Measurements from ENCODE around the gene MAN1A1. TPM values are rescaled to one million over a fixed set of nuclear protein-coding genes. Genes with fewer than 3 reads are reported as not detected.
A peak's percentile ranks its signal among the peaks of the same experiment; 100 is the strongest.

MAN1A1 gene
- total and polyA plus RNA-seq, 2 experiments from 2014 or later = 117 to 245 TPM

DNA sequence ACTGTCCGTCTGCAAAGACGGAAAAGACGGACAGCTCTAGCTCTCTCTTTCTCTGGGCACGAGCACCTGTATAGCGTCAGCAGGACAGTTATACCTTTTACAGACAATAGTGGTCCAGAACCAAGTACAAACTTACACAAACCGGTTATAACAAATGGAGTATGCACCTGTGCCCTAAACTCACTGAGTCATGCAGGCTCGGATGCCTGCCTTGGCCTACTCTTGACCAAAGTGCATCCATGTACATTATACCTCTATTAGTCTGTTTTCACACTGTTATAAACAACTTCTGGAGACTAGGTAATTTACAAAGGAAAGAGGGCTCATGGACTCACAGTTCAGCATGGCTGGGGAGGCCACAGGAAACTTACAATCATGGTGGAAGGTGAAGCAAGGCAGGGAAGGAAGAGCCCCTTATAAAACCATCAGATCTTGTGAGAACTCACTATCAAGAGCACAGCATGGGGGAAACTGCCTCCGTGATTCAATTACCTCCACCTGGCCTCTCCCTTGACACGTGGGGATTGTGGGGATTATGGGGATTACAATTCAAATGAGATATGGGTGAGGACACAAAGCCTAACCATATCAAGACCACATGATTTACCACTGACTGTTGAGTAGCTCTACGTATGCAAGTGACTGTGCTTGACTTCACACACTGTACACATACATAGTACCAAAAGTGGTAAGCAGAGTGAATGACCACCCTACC lies 23.1 kb downstream of the MAN1A1 start:
- peaks cover 18% of the 10 kb centered on the region for H3K4me1 ChIP-seq (ENCODE audit: insufficient read depth)
- TF ChIP-seq EZH2 (IDR thresholded peaks at IDR 0.05; ENCODE audit: borderline replicate concordance) (no peak), EZH2phosphoT487 (IDR thresholded peaks at IDR 0.05; ENCODE audit: low read depth, severe bottlenecking, unreplicated experiment) (no peak)
- TF ChIP-seq, protein P1, sequence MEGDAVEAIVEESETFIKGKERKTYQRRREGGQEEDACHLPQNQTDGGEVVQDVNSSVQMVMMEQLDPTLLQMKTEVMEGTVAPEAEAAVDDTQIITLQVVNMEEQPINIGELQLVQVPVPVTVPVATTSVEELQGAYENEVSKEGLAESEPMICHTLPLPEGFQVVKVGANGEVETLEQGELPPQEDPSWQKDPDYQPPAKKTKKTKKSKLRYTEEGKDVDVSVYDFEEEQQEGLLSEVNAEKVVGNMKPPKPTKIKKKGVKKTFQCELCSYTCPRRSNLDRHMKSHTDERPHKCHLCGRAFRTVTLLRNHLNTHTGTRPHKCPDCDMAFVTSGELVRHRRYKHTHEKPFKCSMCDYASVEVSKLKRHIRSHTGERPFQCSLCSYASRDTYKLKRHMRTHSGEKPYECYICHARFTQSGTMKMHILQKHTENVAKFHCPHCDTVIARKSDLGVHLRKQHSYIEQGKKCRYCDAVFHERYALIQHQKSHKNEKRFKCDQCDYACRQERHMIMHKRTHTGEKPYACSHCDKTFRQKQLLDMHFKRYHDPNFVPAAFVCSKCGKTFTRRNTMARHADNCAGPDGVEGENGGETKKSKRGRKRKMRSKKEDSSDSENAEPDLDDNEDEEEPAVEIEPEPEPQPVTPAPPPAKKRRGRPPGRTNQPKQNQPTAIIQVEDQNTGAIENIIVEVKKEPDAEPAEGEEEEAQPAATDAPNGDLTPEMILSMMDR (IDR thresholded peaks at IDR 0.05; ENCODE audit: poor library complexity) = no peak
- H3K9me3 ChIP-seq (ENCODE audit: low read depth) = no peaks in the 10 kb centered on the region
- 82% methylated on average over 10 of the region's 10 CpGs for WGBS (ENCODE audit: low lambda C conversion rate, missing lambda C conversion rate)
- H3K4me2 ChIP-seq = no peak overlapping the region
- no peak overlapping the region for H3K4me3 ChIP-seq
- no peaks in the 10 kb centered on the region for H3K9me2 ChIP-seq (replicated peaks; ENCODE audit: insufficient read depth)
- no peaks in the 10 kb centered on the region for H3K36me3 ChIP-seq (replicated peaks; ENCODE audit: insufficient read depth, low read depth)
- H4K20me1 ChIP-seq (ENCODE audit: insufficient read depth, poor library complexity, severe bottlenecking) = peaks cover 37% of the 10 kb centered on the region
- no peak overlapping the region for H3K27ac ChIP-seq
- DNase-seq (ENCODE audit: low spot score) = no peak
- H3K79me2 ChIP-seq = peaks cover 98% of the 10 kb centered on the region
- H3K27me3 ChIP-seq = no peaks in the 10 kb centered on the region
- H2AFZ ChIP-seq = no peak overlapping the region

DNA sequence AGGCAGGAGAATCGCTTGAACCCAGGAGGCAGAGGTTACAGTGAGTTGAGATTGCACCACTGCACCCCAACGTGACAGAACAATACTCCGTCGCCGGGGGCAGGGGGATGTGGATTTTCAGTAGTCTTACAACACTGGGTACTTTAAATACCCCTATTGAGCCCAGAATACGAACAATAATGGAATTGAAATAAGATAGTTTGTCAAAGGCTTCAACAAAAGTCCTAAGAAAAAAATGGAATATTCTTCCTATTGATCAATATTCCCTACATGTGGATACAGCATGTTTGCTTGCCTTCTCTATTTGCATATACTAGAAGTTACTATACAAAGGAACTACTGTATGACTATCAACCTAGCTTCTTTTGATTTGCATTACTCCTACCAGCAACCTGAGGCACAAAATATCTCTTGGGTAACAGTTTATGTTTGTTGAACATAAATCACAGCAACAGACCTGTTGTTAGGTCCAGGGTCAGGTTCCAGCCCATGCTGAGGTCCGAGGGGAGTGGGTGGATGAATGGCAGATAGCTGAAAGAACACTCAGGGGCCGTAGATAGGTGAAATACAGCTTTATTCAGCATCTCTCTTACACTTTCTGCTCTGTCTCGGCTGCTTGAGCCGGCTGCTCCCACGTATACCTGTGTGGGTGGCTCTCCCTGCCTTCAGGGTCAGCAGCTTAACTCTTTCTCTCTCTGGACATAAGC lies 23.8 kb downstream of the MAN1A1 start:
- TF ChIP-seq, protein P1 (IDR thresholded peaks at IDR 0.05; ENCODE audit: poor library complexity) = no peak
- TF ChIP-seq EZH2phosphoT487 (IDR thresholded peaks at IDR 0.05; ENCODE audit: low read depth, severe bottlenecking, unreplicated experiment) (no peak), EZH2 (IDR thresholded peaks at IDR 0.05; ENCODE audit: borderline replicate concordance) (no peak)
- H4K20me1 ChIP-seq (ENCODE audit: insufficient read depth, poor library complexity, severe bottlenecking) = peaks cover 32% of the 10 kb centered on the region
- H3K4me2 ChIP-seq = no peak overlapping the region
- no peaks in the 10 kb centered on the region for H3K27me3 ChIP-seq
- no peak overlapping the region for H3K27ac ChIP-seq
- peaks cover 18% of the 10 kb centered on the region for H3K4me1 ChIP-seq (ENCODE audit: insufficient read depth)
- no peak for DNase-seq (ENCODE audit: low spot score)
- H2AFZ ChIP-seq = no peak overlapping the region
- WGBS (ENCODE audit: low lambda C conversion rate, missing lambda C conversion rate) = 82% methylated on average over 11 of the region's 11 CpGs
- H3K79me2 ChIP-seq = peaks cover 98% of the 10 kb centered on the region
- H3K9me2 ChIP-seq (replicated peaks; ENCODE audit: insufficient read depth) = no peaks in the 10 kb centered on the region
- H3K4me3 ChIP-seq = no peak overlapping the region
- H3K36me3 ChIP-seq (replicated peaks; ENCODE audit: insufficient read depth, low read depth) = no peaks in the 10 kb centered on the region
- no peaks in the 10 kb centered on the region for H3K9me3 ChIP-seq (ENCODE audit: low read depth)

DNA sequence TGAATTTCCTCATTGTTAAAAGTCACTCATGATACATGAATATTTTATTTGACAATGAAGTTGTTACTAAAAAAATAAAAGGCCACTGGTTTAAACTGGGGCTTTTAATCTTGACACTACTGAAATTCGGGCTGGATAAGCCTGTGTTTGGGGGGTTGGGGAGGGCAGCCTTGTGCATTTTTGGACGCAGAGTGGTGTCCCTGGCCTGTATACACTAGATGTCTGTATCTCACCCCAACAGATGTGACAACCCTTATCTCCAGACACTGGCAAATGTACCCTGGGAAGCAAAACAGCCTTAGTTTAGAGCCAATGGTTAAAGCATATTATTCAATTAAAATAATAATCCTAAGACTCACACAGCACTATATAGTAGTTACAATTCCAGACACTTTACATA lies 24.8 kb downstream of the MAN1A1 start:
- DNase-seq (ENCODE audit: low spot score) = no peak
- Histone ChIP-seq H3K27me3 (no peaks in the 10 kb centered on the region), H3K9me3 (ENCODE audit: low read depth) (no peaks in the 10 kb centered on the region), H3K4me1 (ENCODE audit: insufficient read depth) (peaks cover 18% of the 10 kb centered on the region), H3K27ac (peak overlapping the region; percentile 7), H4K20me1 (ENCODE audit: insufficient read depth, poor library complexity, severe bottlenecking) (peaks cover 26% of the 10 kb centered on the region), H2AFZ (no peak overlapping the region), H3K4me2 (no peak overlapping the region), H3K4me3 (no peak overlapping the region), H3K36me3 (replicated peaks; ENCODE audit: insufficient read depth, low read depth) (no peaks in the 10 kb centered on the region), H3K9me2 (replicated peaks; ENCODE audit: insufficient read depth) (no peaks in the 10 kb centered on the region), H3K79me2 (peaks cover 98% of the 10 kb centered on the region)
- TF ChIP-seq EZH2 (IDR thresholded peaks at IDR 0.05; ENCODE audit: borderline replicate concordance) (no peak), EZH2phosphoT487 (IDR thresholded peaks at IDR 0.05; ENCODE audit: low read depth, severe bottlenecking, unreplicated experiment) (no peak)
- TF ChIP-seq, protein P1 (IDR thresholded peaks at IDR 0.05; ENCODE audit: poor library complexity) = no peak
- 60% methylated on average over 2 of the region's 2 CpGs for WGBS (ENCODE audit: low lambda C conversion rate, missing lambda C conversion rate)

All from hepatocyte (in vitro differentiated cells).